ENCODE results near the gene ABHD10.
A peak's percentile ranks its signal among the peaks of the same experiment; 100 is the strongest.

ABHD10 gene

GRCh38 chr3:111978583-111979433 lies at the start of gene ABHD10:
TSS of gene ABHD10 (plus strand) at chr3:111979026. CDS start at chr3:111979062, 36 bp downstream.
- DNase-seq (ENCODE audit: low spot score), result peak; percentile 91

DNA sequence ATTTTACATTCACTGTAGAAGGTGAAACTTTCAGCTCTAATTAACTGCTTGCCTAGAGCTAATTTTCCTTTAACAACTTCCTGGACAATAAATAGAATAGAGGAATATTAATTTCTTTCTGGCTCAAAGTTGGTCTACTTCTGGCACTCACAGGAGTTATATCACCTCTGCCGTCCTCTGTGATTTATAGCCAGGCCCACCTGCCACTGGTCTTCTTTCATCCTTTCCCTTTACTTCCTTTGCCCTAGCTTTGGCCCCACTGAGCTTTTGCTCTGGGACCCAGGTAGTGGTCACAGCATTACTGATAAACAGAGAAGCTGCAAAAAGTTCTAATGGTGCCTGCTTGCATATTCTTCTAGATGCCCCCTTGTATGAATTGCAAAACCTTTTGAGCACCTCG lies 49.3 kb upstream of the ABHD10 start:
- DNase-seq (ENCODE audit: low spot score), result no peak

- DNase-seq (ENCODE audit: low spot score), result no peak
Measured at GRCh38 chr3:111932946-111933345, 45.9 kb upstream of the ABHD10 start.

DNA sequence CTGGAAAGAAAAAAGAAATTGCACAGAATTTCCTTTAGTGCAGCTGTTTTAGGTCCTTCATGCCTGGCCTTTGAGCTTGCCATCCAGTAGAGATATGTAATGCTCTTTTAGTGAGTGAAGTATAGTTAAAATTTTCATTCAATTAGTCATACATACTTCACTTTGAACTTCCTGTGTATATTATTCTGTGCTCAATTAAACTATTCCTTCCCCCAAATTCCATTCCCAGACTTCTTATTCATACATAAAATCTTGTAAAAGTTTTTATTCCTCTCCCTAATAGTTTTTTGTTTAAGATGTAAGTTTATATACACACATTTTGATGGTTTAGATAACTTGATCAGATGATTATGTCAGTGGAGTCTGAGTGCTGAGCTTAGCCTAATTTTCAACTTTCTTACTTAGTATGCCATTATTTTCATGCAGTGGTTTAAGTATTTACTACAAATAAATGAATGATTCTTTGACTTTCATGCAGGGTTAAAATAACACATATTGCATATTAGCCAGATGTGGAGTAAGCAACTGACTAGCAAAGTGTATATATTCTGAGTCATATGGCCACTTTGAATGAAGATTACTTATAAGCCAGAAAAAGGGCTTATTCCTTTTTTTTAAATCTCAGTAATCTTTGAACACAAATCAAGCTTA lies 42.5 kb upstream of the ABHD10 start:
- DNase-seq (ENCODE audit: low spot score), result no peak

DNA sequence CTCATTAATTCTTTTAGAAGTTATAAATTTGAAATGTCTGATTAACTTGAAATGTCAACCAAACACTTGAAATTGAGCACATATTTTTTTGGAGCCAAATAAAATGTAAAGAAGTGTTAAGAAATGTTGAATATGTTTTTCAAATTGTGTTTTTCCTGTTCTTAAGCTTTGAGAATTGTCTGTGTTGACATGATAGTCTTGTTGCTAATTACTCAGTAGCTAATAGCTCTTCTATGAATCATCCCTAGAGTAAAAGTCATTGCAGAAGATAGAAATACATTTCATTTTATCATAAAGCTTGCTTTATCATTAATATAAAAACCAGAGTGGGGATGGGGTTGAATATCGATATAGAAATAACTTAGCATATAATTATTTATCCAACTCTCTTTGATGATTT lies 41.9 kb upstream of the ABHD10 start:
- no peak for DNase-seq (ENCODE audit: low spot score)

GRCh38 chr3:111937871-111938270 lies 41.0 kb upstream of the ABHD10 start:
- DNase-seq (ENCODE audit: low spot score), result no peak

GRCh38 chr3:111939873-111940272 lies 39.0 kb upstream of the ABHD10 start:
- no peak for DNase-seq (ENCODE audit: low spot score)

GRCh38 chr3:111943533-111943932 lies 35.3 kb upstream of the ABHD10 start:
- no peak for DNase-seq (ENCODE audit: low spot score)

DNA sequence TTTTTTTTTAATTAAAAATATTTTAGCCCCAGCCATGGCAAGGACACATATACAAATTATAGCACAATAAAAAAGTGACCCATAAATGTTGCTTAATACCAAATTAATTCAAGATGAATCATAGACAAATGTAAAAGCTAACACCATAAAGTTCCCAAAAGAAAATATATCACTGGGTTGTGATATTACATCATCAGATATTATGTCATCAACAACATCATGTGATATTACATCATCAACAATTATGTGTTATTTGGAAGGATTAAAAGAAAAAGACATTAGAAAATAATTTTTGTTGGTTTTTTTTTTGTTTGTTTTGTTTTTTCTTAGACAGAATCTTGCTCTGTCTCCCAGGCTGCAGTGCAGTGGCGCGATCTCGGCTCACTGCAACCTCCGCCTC lies 34.5 kb upstream of the ABHD10 start:
- DNase-seq (ENCODE audit: low spot score), result no peak

DNA sequence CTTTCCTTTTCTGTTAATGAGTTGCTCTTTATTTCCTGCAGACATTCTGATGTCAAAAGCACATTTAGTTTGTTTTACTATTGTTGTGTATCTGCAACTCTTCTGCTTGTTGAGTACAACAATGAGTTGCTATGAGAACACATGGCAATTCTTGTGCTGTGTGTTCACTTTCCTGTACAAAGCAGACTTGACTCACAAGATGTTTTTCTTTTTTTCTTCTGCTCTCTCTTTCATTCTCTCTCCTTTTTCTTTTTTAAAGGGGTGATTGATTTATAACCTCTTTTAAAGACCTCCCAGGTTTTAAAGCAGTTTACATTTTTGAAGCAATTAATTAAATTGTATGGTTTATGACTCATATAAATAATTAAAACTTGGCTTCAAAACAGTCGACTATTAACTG lies 31.6 kb upstream of the ABHD10 start:
- no peak for DNase-seq (ENCODE audit: low spot score)

- no peak for DNase-seq (ENCODE audit: low spot score)
Measured at GRCh38 chr3:111948786-111949185, 30.0 kb upstream of the ABHD10 start.

- no peak for DNase-seq (ENCODE audit: low spot score)
Measured at GRCh38 chr3:111949712-111950111, 29.1 kb upstream of the ABHD10 start.

- no peak for DNase-seq (ENCODE audit: low spot score)
Measured at GRCh38 chr3:111951032-111951431, 27.8 kb upstream of the ABHD10 start.

- no peak for DNase-seq (ENCODE audit: low spot score)
Measured at GRCh38 chr3:111952086-111952485, 26.7 kb upstream of the ABHD10 start.

DNA sequence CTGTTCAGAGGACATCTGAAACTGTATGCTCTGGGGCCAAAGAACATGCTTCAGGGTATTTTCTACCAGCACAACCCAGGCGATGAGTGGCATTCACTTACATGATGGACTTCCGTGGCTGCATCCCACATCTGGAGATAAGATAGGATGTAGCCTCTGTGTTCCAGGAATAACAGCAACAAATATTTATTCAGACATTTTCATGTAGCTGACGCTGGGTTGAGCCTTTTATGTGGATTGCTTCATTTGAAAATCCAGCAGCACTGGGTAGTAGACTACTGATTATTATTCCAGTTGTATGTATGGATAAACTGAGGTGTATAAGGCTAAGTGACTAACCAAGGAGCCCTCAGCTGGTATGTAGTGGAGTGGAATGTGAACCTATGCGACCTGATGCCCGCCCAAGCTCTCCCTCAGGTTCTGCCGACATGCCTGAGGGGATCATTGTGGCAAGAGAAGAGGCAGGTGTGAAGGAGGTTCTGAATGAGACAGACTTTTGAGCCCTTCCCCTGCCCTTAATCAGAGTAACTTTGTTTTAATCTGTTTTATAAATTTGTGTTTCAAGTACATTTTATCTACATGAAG lies 25.9 kb upstream of the ABHD10 start:
- no peak for DNase-seq (ENCODE audit: low spot score)

DNA sequence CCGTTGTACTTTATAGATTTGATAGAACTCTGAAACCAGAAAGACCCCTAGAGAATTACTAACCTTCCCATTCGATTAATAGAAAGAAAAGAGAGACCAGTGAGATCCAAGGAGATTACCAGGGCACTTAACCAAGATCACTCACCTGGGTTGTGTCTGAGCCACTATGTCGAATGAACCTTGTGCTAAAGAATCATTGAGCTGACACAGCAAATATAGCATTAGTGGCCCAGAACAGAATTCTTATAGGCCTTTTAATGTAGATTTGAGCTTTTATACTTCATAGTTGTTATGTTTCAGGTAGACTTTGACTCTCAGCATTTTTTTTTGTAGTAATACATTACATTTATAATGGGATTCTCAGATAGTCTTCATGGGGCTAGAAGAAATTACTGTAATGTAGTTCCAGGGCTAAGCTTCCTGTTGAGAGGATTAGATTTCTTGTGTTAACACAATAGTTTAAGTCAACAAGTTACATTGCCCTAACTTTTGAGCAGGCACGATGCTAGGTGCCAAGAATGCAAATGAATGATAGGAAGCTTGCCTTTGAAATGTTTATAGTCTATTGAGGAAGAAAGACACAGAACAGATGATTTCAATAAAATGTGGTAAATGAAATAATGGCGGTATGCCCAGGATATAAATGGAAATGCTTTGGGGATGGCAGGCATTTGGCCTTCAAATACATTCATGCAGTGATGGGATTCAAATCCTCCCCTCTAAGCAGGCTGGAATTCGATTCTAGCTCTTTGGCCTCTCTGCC lies 24.4 kb upstream of the ABHD10 start:
- no peak for DNase-seq (ENCODE audit: low spot score)

DNA sequence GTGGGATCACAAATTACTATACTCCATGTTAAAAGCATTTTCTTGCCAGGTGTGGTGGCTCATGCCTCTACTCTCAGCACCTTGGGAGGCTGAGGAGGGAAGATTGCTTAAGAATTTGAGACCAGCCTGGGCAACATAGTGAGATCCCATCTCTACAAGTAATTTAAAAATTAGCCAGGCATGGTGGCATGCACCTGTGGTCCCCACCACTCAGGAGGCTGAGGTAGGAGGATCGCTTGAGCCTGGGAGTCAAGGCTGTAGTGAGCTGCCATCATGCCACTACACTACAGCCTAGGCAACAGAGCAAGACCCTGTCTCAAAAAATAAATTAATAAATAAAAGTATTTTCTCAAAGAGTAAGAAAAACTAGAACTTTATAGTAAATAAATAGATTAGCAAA lies 22.9 kb upstream of the ABHD10 start:
- DNase-seq (ENCODE audit: low spot score), result no peak

- no peak for DNase-seq (ENCODE audit: low spot score)
Measured at GRCh38 chr3:111956449-111956848, 22.4 kb upstream of the ABHD10 start.

- DNase-seq (ENCODE audit: low spot score), result no peak
Measured at GRCh38 chr3:111956995-111957734, 21.7 kb upstream of the ABHD10 start.

DNA sequence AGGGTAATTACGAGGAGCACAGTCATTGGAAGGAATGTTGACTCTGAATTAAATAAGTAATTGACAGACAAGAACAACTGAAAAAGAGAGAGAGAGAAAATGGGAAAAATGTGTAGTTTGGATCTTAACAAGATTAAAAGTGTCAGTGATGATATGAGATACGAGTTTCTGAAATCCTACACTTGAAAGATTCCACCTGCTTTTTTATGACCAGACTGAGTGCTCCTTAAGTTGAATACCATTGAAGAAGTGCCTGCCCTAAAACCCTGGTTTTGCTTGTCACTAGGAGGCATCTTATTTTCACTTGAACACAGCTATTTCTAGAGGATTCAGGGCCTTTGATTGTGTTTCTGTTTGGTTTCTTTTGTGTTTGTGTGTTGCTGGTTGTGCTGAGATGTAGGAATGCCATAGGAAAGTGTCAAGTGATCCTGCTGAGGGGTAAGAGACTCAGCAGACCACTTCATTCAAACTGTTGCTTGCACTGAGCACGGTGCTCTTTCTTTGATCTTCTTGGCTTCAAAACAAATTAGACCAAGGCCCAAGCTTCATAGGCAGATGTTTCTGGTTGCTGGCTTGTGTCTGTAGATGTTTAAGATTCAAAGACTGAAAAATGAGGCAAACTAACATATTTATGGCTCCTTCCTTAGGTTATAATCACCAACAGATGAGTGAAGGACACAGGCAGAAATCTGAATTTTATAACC lies 17.2 kb upstream of the ABHD10 start:
- DNase-seq (ENCODE audit: low spot score), result no peak

- DNase-seq (ENCODE audit: low spot score), result no peak
Measured at GRCh38 chr3:111963424-111963823, 15.4 kb upstream of the ABHD10 start.

All from hematopoietic multipotent progenitor cell treated with erythropoietin and hydrocortisone succinate and interleukin-3 and kit ligand, for 17 days (in vitro differentiated cells).